GM19240 (cell line): ENCODE results near the gene MED19.
"Not testable (repeated sequence)": the region's sequence is repeated elsewhere in the genome, so short reads cannot be mapped to it uniquely, and the experiment has no call there.

Experiments used
- DNase-seq: peaks from one replicate; pipeline ENCODE4 v3.0.0; 2011; ENCODE audit warnings: low spot score; ENCODE audit not compliant: insufficient read length

MED19 gene

GRCh38 chr11:57711414-57712255 is at the start of gene MED19:
TSS of gene MED19 (minus strand) at chr11:57712215. CDS start at chr11:57712179, 36 bp downstream.
- DNase-seq: peak; percentile 43

GRCh38 chr11:57758174-57758573 is 46.2 kb upstream of the MED19 start:
- no peak for DNase-seq

- no peak for DNase-seq
Measured at GRCh38 chr11:57752954-57753353, 40.9 kb upstream of the MED19 start.

GRCh38 chr11:57751676-57752253 is 39.8 kb upstream of the MED19 start, which contains the start of gene BTBD18:
TSS of gene BTBD18 (minus strand) at chr11:57751819. CDS start at chr11:57751188, 631 bp downstream.
- no peak for DNase-seq

- DNase-seq: no peak
Measured at GRCh38 chr11:57751176-57751575, 39.2 kb upstream of the MED19 start.

- no peak for DNase-seq
Measured at GRCh38 chr11:57746920-57747319, 34.9 kb upstream of the MED19 start.

- no peak for DNase-seq
Measured at GRCh38 chr11:57745206-57745605, 33.2 kb upstream of the MED19 start.

GRCh38 chr11:57744357-57744756 is 32.3 kb upstream of the MED19 start:
- DNase-seq: no peak

- no peak for DNase-seq
Measured at GRCh38 chr11:57742087-57742452, 30.1 kb upstream of the MED19 start.

- peak; percentile 87 for DNase-seq
Measured at GRCh38 chr11:57741132-57742086, 29.4 kb upstream of the MED19 start, which contains the start of gene SELENOH. TSS of gene SELENOH (plus strand) at chr11:57741491. CDS start at chr11:57741596, 105 bp downstream.

GRCh38 chr11:57735619-57736298 is 23.7 kb upstream of the MED19 start:
- DNase-seq: no peak

GRCh38 chr11:57732661-57733060 is 20.6 kb upstream of the MED19 start:
- no peak for DNase-seq

- no peak for DNase-seq
Measured at GRCh38 chr11:57729479-57729878, 17.5 kb upstream of the MED19 start.

GRCh38 chr11:57728829-57729228 is 16.8 kb upstream of the MED19 start:
- no peak for DNase-seq

GRCh38 chr11:57727185-57727584 is 15.2 kb upstream of the MED19 start:
- no peak for DNase-seq

- DNase-seq: not testable (repeated sequence)
Measured at GRCh38 chr11:57716726-57717125, 4.7 kb upstream of the MED19 start.

- DNase-seq: no peak
Measured at GRCh38 chr11:57713835-57714234, 1.8 kb upstream of the MED19 start.

GRCh38 chr11:57712256-57713150 is 488 bp upstream of the MED19 start, which contains the start of gene TMX2:
TSS of gene TMX2 (plus strand) at chr11:57712593. CDS start at chr11:57712619, 26 bp downstream.
- peak; percentile 80 for DNase-seq

- no peak for DNase-seq
Measured at GRCh38 chr11:57709802-57710367, 2.1 kb downstream of the MED19 start.
